Measurements from ENCODE around the gene TTC16. TPM values are rescaled to one million over a fixed set of nuclear protein-coding genes. Genes with fewer than 3 reads are reported as not detected.
A peak's percentile ranks its signal among the peaks of the same experiment; 100 is the strongest.

TTC16 gene, protein sequence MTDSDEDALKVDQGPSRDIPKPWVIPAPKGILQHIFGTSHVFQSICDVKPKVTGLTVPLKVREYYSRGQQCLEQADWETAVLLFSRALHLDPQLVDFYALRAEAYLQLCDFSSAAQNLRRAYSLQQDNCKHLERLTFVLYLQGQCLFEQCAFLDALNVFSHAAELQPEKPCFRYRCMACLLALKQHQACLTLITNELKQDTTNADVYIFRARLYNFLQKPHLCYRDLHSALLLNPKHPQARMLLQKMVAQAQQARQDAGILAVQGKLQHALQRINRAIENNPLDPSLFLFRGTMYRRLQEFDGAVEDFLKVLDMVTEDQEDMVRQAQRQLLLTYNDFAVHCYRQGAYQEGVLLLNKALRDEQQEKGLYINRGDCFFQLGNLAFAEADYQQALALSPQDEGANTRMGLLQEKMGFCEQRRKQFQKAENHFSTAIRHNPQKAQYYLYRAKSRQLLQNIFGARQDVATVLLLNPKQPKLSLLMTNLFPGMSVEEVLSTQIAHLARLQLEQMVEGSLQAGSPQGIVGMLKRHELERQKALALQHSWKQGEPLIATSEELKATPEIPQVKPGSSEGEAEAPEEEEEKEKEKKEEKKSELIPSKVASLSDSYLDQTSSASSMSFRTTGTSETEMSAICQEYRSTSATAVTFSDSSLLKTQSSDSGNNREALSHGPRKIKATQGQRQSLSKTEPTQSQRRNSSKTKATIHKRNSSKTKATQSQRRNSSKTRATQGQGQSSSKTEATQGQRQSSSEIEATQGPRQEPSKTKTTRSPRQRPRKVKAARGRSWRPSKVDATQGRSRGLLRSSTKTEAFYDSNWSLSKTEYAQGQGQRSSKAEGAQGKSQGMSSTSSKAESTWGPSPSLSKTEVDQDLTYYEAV
- total RNA-seq (2014; rRNA removed; shearing (Covaris generic)) = 0.11 and 0.16 TPM in 2 replicates
- polyA plus RNA-seq (2015; cell fraction: cytosol; rRNA removed) = 0.04 TPM in 1 of 2 replicates, not detected in the other
- polyA plus RNA-seq (2015; cell fraction: nucleus; rRNA removed) = 0.09 and 0.27 TPM in 2 replicates

GRCh38 chr9:127715470-127716337 lies at the start of gene TTC16, which contains the start of gene PTRH1:
TTC16 (plus strand) TSS chr9:127716079; CDS start chr9:127716146, 67 bp downstream.
PTRH1 (minus strand) TSS chr9:127715663; CDS start chr9:127715639, 24 bp downstream.
- DNase-seq (ENCODE audit: low read depth, low spot score) = peak; percentile 96
- in situ Hi-C loops (cut with HindIII; ENCODE audit: low pct_unique_long_range_greater_than_20kb, low sequenced_read_pairs) = no loop called here

DNA sequence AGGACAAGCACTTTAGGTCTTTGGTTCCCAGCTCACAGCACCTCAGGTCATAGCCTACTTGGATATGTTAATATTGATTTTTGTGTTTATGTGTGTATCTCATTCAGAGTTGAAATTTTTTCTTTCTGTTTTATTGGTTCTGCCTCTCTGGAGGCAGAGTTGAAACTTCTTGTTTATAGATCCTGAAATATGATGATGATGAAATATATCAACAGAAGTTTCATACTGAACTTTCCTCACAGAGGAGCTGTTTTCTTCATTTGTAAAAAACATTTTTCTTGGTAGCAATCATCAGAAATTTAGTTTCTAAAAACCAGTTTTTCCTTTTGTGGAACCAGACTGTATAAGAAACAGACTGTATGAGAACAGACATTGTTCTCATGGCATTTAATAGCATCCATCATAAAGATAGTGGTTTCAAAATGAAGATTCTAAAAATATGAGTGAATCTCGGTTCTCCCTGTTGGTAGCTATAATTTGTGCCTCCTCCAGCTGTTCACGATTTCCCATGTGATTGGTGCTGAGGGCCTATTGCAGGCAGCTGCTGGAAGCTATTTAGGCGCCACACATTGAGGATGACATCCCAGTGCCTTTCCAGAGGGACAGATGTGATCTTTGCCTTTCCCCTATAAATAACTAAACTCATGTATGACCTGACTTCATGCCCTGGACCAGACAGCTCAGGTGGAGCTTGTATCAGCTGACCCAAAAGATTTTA lies 48.6 kb upstream of the TTC16 start:
- no peak for DNase-seq (ENCODE audit: low read depth, low spot score)
- in situ Hi-C loops (cut with HindIII; ENCODE audit: low pct_unique_long_range_greater_than_20kb, low sequenced_read_pairs) = no loop called here

- DNase-seq (ENCODE audit: low read depth, low spot score) = no peak
- in situ Hi-C loops (cut with HindIII; ENCODE audit: low pct_unique_long_range_greater_than_20kb, low sequenced_read_pairs) = no loop called here
These were observed 48.0 kb upstream of the TTC16 start for GRCh38 chr9:127667906-127668305.

GRCh38 chr9:127673234-127673633 lies 42.6 kb upstream of the TTC16 start:
- no peak for DNase-seq (ENCODE audit: low read depth, low spot score)

GRCh38 chr9:127676638-127677037 lies 39.2 kb upstream of the TTC16 start:
- DNase-seq (ENCODE audit: low read depth, low spot score) = no peak
- in situ Hi-C loops (cut with HindIII; ENCODE audit: low pct_unique_long_range_greater_than_20kb, low sequenced_read_pairs) = no loop called here

More at GRCh38 chr9:127673234-127673633, 42.6 kb upstream of the TTC16 start:
- in situ Hi-C loops (cut with HindIII; ENCODE audit: low pct_unique_long_range_greater_than_20kb, low sequenced_read_pairs) = no loop called here

DNA sequence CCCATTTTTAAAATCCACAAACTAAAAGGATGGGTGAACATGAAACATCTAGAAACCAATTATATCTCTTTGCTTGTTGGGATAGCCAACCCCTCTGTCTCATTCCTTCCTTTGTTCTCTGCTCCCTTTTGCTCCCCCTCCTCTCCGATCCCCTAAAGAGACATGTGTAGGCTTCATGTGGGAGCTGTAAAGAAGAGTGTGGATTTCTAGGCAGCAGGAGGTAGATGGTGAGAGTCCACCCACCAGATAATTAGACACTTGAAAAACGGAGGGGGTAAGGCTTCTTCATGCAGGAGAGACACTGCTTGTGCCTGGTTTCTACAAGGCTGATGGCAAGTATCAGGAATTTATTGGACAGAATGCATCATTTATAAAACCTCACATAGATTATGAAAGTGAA lies 36.4 kb upstream of the TTC16 start:
- DNase-seq (ENCODE audit: low read depth, low spot score) = no peak
- in situ Hi-C loops (cut with HindIII; ENCODE audit: low pct_unique_long_range_greater_than_20kb, low sequenced_read_pairs) = no loop called here

- DNase-seq (ENCODE audit: low read depth, low spot score) = no peak
- in situ Hi-C loops (cut with HindIII; ENCODE audit: low pct_unique_long_range_greater_than_20kb, low sequenced_read_pairs) = no loop called here
These were observed 35.7 kb upstream of the TTC16 start for GRCh38 chr9:127680226-127680625.

- in situ Hi-C loops (cut with HindIII; ENCODE audit: low pct_unique_long_range_greater_than_20kb, low sequenced_read_pairs) = no loop called here
- DNase-seq (ENCODE audit: low read depth, low spot score) = no peak
These were observed 35.0 kb upstream of the TTC16 start for GRCh38 chr9:127680846-127681245.

DNA sequence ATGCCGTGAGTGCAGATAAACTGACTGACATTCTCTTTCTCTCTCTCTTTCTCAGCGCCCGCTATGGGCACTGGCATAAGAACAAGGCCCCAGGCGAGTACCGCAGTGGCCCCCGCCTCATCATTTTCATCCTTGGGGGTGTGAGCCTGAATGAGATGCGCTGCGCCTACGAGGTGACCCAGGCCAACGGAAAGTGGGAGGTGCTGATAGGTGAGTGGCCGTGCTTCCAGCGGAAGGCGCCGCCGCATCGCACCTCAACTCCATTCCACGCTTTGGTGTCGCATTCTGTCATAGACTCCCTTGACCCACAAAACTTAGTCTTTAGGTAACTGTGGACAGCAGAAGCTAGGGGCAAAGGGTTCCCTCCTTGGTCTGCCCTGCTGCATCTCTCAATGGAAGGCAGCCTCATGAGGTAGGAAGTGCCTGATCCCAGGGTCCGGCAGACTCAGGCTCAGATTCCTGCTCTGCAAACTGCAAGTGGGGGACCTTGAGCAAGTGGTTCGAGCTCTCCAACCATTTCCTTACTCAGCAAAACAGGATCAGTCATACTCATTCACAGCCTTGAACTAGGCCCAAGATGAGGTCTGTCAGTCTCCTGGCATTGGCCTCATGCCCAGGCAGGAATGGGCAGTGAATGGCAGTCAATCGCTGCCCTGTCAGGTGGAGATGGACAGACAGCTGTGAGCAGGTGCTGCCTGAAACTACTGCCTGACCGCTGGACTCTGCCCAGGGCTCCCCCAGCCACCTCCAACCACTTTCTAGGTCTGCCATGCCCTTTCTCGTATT lies 33.3 kb upstream of the TTC16 start:
- in situ Hi-C loops (cut with HindIII; ENCODE audit: low pct_unique_long_range_greater_than_20kb, low sequenced_read_pairs) = no loop called here
- no peak for DNase-seq (ENCODE audit: low read depth, low spot score)

GRCh38 chr9:127683723-127684122 lies 32.2 kb upstream of the TTC16 start:
- no peak for DNase-seq (ENCODE audit: low read depth, low spot score)
- in situ Hi-C loops (cut with HindIII; ENCODE audit: low pct_unique_long_range_greater_than_20kb, low sequenced_read_pairs) = no loop called here

DNA sequence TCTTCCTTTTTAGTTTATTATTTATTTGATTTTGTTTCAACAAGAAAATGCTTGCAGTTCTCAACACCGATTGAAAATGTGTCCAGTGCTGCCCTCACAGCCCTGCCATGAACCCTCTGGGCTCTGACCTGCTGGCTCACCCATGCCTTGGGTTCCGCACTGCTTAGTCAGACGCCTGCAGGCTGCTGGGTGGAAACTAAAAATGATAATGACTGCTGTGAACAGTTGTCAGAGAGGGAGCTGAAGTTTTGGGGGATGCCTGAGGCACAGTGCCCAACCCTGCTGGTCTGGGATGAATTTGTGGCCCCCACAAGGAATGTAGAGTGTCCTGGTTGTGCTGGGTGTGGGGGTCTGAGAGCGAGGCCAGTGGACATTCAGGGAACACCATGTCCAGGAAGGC lies 31.3 kb upstream of the TTC16 start:
- DNase-seq (ENCODE audit: low read depth, low spot score) = no peak
- in situ Hi-C loops (cut with HindIII; ENCODE audit: low pct_unique_long_range_greater_than_20kb, low sequenced_read_pairs) = no loop called here

- in situ Hi-C loops (cut with HindIII; ENCODE audit: low pct_unique_long_range_greater_than_20kb, low sequenced_read_pairs) = no loop called here
- no peak for DNase-seq (ENCODE audit: low read depth, low spot score)
These were observed 29.2 kb upstream of the TTC16 start for GRCh38 chr9:127686461-127687393.

- in situ Hi-C loops (cut with HindIII; ENCODE audit: low pct_unique_long_range_greater_than_20kb, low sequenced_read_pairs) = no loop called here
These were observed 26.4 kb upstream of the TTC16 start for GRCh38 chr9:127689329-127690000.

GRCh38 chr9:127690735-127691134 lies 25.1 kb upstream of the TTC16 start:
- in situ Hi-C loops (cut with HindIII; ENCODE audit: low pct_unique_long_range_greater_than_20kb, low sequenced_read_pairs) = no loop called here
- no peak for DNase-seq (ENCODE audit: low read depth, low spot score)

More at GRCh38 chr9:127689329-127690000, 26.4 kb upstream of the TTC16 start:
- no peak for DNase-seq (ENCODE audit: low read depth, low spot score)

- in situ Hi-C loops (cut with HindIII; ENCODE audit: low pct_unique_long_range_greater_than_20kb, low sequenced_read_pairs) = no loop called here
- no peak for DNase-seq (ENCODE audit: low read depth, low spot score)
These were observed 23.8 kb upstream of the TTC16 start for GRCh38 chr9:127692071-127692470.
